ENCODE data around the gene TRPV3. TPM values are rescaled to one million over a fixed set of nuclear protein-coding genes. Genes with fewer than 3 reads are reported as not detected.

TRPV3 gene
- total RNA-seq, 1 experiment from 2014 or later, result 0.13 TPM

DNA sequence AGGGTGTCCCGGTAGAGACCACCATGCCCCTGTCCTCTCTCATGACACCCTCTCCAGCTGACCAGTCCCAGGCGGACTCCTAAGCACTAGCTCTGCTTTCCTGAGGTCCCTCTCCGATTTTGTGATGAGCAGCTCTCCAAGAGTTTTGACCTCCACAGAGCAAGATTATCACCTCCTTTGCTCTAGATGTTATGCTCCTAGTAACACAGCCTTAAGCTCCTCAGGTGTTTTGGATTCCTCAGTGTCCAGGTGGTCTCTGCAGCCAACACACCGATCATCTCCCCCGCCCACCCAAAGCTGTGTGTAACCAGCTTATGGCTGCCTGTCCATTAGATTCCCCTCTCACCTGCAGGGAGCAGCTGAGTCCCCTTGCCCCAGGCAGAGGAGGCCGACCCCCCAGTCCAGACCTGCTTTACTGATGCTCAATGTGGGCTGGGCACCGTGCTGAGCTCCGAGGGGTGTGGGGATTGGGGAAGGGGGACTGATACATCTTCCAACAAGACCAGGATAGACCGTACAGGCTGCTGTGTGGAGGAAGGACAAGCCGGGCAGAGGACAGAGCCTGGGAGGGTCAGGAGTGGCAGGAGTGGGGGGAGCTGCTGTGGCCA lies 2.3 kb downstream of the TRPV3 start:
- Histone ChIP-seq H3K36me3 (ENCODE audit: insufficient read depth, low read length, poor library complexity, severe bottlenecking) (no peaks in the 10 kb centered on the region), H3K27me3 (replicated peaks; ENCODE audit: insufficient read depth, low read depth, low read length, poor library complexity) (no peaks in the 10 kb centered on the region), H3K4me1 (ENCODE audit: insufficient read depth, low read length, poor library complexity, severe bottlenecking) (no peaks in the 10 kb centered on the region), H3K27ac (ENCODE audit: low read depth, low read length, poor library complexity, severe bottlenecking) (no peak overlapping the region), H3K9me3 (ENCODE audit: low read depth, low read length, poor library complexity, severe bottlenecking) (no peaks in the 10 kb centered on the region), H3K4me3 (ENCODE audit: low read depth, low read length, poor library complexity, severe bottlenecking) (no peak overlapping the region)
- no peak for DNase-seq (ENCODE audit: low spot score)
- CTCF ChIA-PET, result no interaction called here
- intact Hi-C loops (cut with micrococcal nuclease; ENCODE audit: unreplicated experiment), result no loop called here
- POLR2A ChIA-PET (ENCODE audit: low non-redundant PET), result no interaction called here
- TF ChIP-seq, protein P1, sequence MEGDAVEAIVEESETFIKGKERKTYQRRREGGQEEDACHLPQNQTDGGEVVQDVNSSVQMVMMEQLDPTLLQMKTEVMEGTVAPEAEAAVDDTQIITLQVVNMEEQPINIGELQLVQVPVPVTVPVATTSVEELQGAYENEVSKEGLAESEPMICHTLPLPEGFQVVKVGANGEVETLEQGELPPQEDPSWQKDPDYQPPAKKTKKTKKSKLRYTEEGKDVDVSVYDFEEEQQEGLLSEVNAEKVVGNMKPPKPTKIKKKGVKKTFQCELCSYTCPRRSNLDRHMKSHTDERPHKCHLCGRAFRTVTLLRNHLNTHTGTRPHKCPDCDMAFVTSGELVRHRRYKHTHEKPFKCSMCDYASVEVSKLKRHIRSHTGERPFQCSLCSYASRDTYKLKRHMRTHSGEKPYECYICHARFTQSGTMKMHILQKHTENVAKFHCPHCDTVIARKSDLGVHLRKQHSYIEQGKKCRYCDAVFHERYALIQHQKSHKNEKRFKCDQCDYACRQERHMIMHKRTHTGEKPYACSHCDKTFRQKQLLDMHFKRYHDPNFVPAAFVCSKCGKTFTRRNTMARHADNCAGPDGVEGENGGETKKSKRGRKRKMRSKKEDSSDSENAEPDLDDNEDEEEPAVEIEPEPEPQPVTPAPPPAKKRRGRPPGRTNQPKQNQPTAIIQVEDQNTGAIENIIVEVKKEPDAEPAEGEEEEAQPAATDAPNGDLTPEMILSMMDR (conservative IDR thresholded peaks at IDR 0.05; ENCODE audit: low read depth, low read length), result no peak
- TF ChIP-seq EZH2 (IDR thresholded peaks at IDR 0.05; ENCODE audit: borderline replicate concordance, low read depth, low read length, poor library complexity, severe bottlenecking), result no peak
- no TSS peak for BruUV-seq (replicated peaks)

DNA sequence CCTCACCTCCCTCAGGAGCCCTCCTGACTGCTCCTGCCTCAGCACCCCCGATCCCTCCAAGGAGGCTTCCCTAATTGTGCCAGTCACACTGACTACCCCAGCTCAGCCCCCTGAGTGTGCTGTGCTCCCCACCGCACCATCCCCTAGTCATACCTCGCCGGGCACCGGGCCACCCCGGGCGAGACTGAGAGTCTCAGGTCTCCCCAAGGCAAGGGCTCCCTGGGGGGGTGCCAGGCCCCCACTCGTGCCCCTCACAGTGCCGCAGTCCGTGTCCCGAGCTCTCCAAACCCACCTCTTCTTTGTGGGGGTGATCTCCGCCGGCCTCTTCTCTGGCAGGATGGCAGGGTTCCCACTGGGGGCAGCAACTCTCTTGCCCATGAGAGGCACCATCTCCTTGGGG lies 3.2 kb downstream of the TRPV3 start:
- H3K27me3 ChIP-seq (replicated peaks; ENCODE audit: insufficient read depth, low read depth, low read length, poor library complexity), result no peaks in the 10 kb centered on the region
- H3K4me1 ChIP-seq (ENCODE audit: insufficient read depth, low read length, poor library complexity, severe bottlenecking), result no peaks in the 10 kb centered on the region
- no peak for TF ChIP-seq EZH2 (IDR thresholded peaks at IDR 0.05; ENCODE audit: borderline replicate concordance, low read depth, low read length, poor library complexity, severe bottlenecking)
- TF ChIP-seq, protein P1 (conservative IDR thresholded peaks at IDR 0.05; ENCODE audit: low read depth, low read length), result no peak
- BruUV-seq (replicated peaks), result no TSS peak
- no peak overlapping the region for H3K4me3 ChIP-seq (ENCODE audit: low read depth, low read length, poor library complexity, severe bottlenecking)
- H3K27ac ChIP-seq (ENCODE audit: low read depth, low read length, poor library complexity, severe bottlenecking), result no peak overlapping the region
- DNase-seq (ENCODE audit: low spot score), result no peak
- intact Hi-C loops (cut with micrococcal nuclease; ENCODE audit: unreplicated experiment), result no loop called here
- CTCF ChIA-PET, result no interaction called here
- no peaks in the 10 kb centered on the region for H3K36me3 ChIP-seq (ENCODE audit: insufficient read depth, low read length, poor library complexity, severe bottlenecking)
- no peaks in the 10 kb centered on the region for H3K9me3 ChIP-seq (ENCODE audit: low read depth, low read length, poor library complexity, severe bottlenecking)
- POLR2A ChIA-PET (ENCODE audit: low non-redundant PET), result no interaction called here

DNA sequence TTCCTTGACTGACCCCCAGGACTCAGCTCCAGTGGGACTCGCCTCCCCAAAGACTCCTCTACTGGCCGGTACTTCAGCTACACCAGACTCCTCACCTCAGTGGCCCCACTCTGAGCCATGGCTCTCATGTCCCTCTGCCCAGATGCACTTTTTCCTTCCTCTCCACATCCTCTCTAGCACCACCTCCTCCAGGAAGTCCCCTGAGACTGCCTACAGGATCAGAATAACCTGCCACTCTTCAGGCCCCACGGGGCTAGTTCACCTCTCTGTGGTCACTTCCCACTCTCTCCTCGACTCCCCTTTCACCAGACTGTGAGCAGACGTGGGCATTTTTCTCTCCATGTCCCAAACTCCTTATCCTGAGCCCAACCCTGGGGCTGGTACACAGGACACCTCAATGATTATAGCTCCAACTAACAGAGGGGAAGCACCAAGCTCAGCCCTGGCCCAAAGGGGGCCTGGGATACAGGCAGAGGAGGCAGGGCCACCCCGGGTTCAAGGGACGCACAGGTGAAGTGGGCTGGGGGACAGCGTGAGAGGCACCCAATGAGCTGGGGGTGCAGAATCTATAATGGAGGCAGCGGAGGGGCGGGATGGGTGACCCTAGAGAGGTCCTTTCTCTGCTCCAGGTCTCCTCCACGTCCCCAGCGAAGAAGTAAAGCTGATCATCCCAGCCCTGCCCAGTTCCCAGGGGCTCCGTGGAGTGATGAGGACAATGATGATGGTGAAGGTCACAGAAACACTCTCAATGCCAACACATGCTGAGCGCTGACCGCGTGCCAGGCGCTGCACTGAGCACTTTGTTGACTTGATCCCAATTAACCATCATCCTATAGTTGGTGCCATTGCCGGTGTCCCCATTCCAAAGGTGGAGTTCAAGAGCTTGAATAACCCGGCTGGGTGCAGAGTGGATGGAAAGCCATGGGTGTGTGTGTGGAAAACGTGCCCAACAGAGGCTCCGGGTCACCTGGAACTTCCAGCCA lies 3.9 kb downstream of the TRPV3 start:
- H3K27ac ChIP-seq (ENCODE audit: low read depth, low read length, poor library complexity, severe bottlenecking), result no peak overlapping the region
- intact Hi-C loops (cut with micrococcal nuclease; ENCODE audit: unreplicated experiment), result no loop called here
- CTCF ChIA-PET, result no interaction called here
- BruUV-seq (replicated peaks), result no TSS peak
- POLR2A ChIA-PET (ENCODE audit: low non-redundant PET), result no interaction called here
- no peaks in the 10 kb centered on the region for H3K4me1 ChIP-seq (ENCODE audit: insufficient read depth, low read length, poor library complexity, severe bottlenecking)
- DNase-seq (ENCODE audit: low spot score), result no peak
- H3K36me3 ChIP-seq (ENCODE audit: insufficient read depth, low read length, poor library complexity, severe bottlenecking), result no peaks in the 10 kb centered on the region
- no peaks in the 10 kb centered on the region for H3K9me3 ChIP-seq (ENCODE audit: low read depth, low read length, poor library complexity, severe bottlenecking)
- H3K27me3 ChIP-seq (replicated peaks; ENCODE audit: insufficient read depth, low read depth, low read length, poor library complexity), result no peaks in the 10 kb centered on the region
- TF ChIP-seq, protein P1 (conservative IDR thresholded peaks at IDR 0.05; ENCODE audit: low read depth, low read length), result no peak
- no peak for TF ChIP-seq EZH2 (IDR thresholded peaks at IDR 0.05; ENCODE audit: borderline replicate concordance, low read depth, low read length, poor library complexity, severe bottlenecking)
- no peak overlapping the region for H3K4me3 ChIP-seq (ENCODE audit: low read depth, low read length, poor library complexity, severe bottlenecking)
